Endothelial cell of umbilical vein (primary cell): Measurements from ENCODE around the gene SUPT4H1. TPM values are rescaled to one million over a fixed set of nuclear protein-coding genes. Genes with fewer than 3 reads are reported as not detected.

ENCODE experiments used
- BruUV-seq: library from RNA; stranded (reverse); fragments of 400-500 nt; replicated peaks from 2 replicates; lab custom pipeline; 2021; lab: Mats Ljungman, UMichigan
- CTCF ChIA-PET: fragments of 300-600, 350-600 bp; sonication (Branson Sonifier 250); formaldehyde crosslinking; loops from one replicate; lab custom pipeline; 2021; ENCODE audit warnings: antibody characterized with exemption, inconsistent platforms; lab: Charles Lee
- POLR2A ChIA-PET: fragments of 300-600, 350-600 bp; sonication (Branson Sonifier 250); formaldehyde crosslinking; loops from one replicate; lab custom pipeline; 2021; ENCODE audit warnings: antibody characterized with exemption, inconsistent platforms; lab: Charles Lee
- DNase-seq: peaks from one replicate; pipeline ENCODE4 v3.0.0-alpha.2; 2011; ENCODE audit warnings: low read depth, low spot score
- FAIRE-seq: peaks from 2 replicates; lab custom pipeline; 2011; peaks lifted over from hg19 to GRCh38; lab: Jason Lieb, UNC
- H2AFZ ChIP-seq: 2 replicates; pipeline ENCODE4 v1.6.0; 2012; ENCODE audit warnings: low read depth, low read length, control low read depth, inconsistent platforms
- H3K27ac ChIP-seq: 2 replicates; pipeline ENCODE4 v1.5.1; 2011; ENCODE audit warnings: low read depth, mild to moderate bottlenecking, control low read depth, low read length, moderate library complexity; ENCODE audit not compliant: insufficient read depth
- H3K27me3 ChIP-seq, 2 experiments: 2 replicates each; pipeline versions ENCODE4 v1.6.0 to v1.6.1; 2011; ENCODE audit warnings: low read length in 2 of 2, mixed read lengths in 1 of 2; ENCODE audit not compliant: control insufficient read depth in 2 of 2, insufficient read depth in 2 of 2
- H3K36me3 ChIP-seq, 2 experiments: 2 replicates in 1 of 2; 3 replicates in 1 of 2; pipeline ENCODE4 v1.5.1; 2011; ENCODE audit warnings: low read length in 2 of 2, mild to moderate bottlenecking in 1 of 2, moderate library complexity in 1 of 2; ENCODE audit not compliant: control insufficient read depth in 2 of 2, insufficient read depth in 2 of 2; ENCODE audit errors: extremely low read depth in 1 of 2
- H3K4me1 ChIP-seq: 3 replicates; pipeline ENCODE4 v1.5.1; 2011; ENCODE audit warnings: mild to moderate bottlenecking, low read length; ENCODE audit not compliant: control insufficient read depth, insufficient read depth; ENCODE audit errors: extremely low read depth
- H3K4me2 ChIP-seq: 2 replicates; pipeline ENCODE4 v1.6.1; 2011; ENCODE audit warnings: low read length, control low read depth, mixed read lengths; ENCODE audit not compliant: insufficient read depth
- H3K4me3 ChIP-seq, 3 experiments: fragments of 200-600 bp in 1 of 3; sonication (generic), shearing (Covaris generic) in 1 of 3; replicated peaks in 1 of 3; 2 replicates each; pipeline ENCODE4 v1.5.1; 2011 to 2016; ENCODE audit warnings: control low read depth in 3 of 3, low read length in 3 of 3, mild to moderate bottlenecking in 2 of 3, inconsistent platforms in 1 of 3, low read depth in 1 of 3, moderate library complexity in 1 of 3; ENCODE audit not compliant: insufficient read depth in 1 of 3
- H3K79me2 ChIP-seq: 2 replicates; pipeline ENCODE4 v1.6.0; 2012; ENCODE audit warnings: low read length, inconsistent platforms; ENCODE audit not compliant: control insufficient read depth, insufficient read depth
- H3K9ac ChIP-seq: replicated peaks from 2 replicates; pipeline ENCODE3; 2011; ENCODE audit warnings: low read length, control low read depth; ENCODE audit not compliant: insufficient read depth; ENCODE audit errors: extremely low read depth
- H3K9me1 ChIP-seq: replicated peaks from 3 replicates; pipeline ENCODE4 v1.6.0; 2011; ENCODE audit warnings: mild to moderate bottlenecking, low read length; ENCODE audit not compliant: control insufficient read depth, insufficient read depth; ENCODE audit errors: extremely low read depth
- H3K9me3 ChIP-seq: replicated peaks from 2 replicates; pipeline ENCODE4 v1.5.1; 2012; ENCODE audit warnings: low read length, inconsistent platforms; ENCODE audit not compliant: control insufficient read depth, insufficient read depth
- H4K20me1 ChIP-seq: replicated peaks from 2 replicates; pipeline ENCODE3; 2011; ENCODE audit warnings: mild to moderate bottlenecking, low read length; ENCODE audit not compliant: control insufficient read depth, insufficient read depth; ENCODE audit errors: extremely low read depth
- EZH2 ChIP-seq: IDR thresholded peaks from 2 replicates; pipeline ENCODE4 v1.6.1; 2012; ENCODE audit warnings: borderline replicate concordance, low read depth, mild to moderate bottlenecking, moderate library complexity, low read length, inconsistent platforms; ENCODE audit not compliant: severe bottlenecking
- FOS ChIP-seq: IDR thresholded peaks from 2 replicates; pipeline ENCODE4 v1.6.1; 2011; ENCODE audit warnings: mild to moderate bottlenecking, low read length, moderate library complexity, borderline replicate concordance; ENCODE audit not compliant: insufficient read depth
- GATA2 ChIP-seq: IDR thresholded peaks from 2 replicates; pipeline ENCODE4 v1.7.0; 2011; ENCODE audit warnings: low read depth, mild to moderate bottlenecking, moderate library complexity, mixed read lengths, low read length; ENCODE audit not compliant: insufficient read length, insufficient read depth
- JUN ChIP-seq: IDR thresholded peaks from 2 replicates; pipeline ENCODE4 v1.6.1; 2011; ENCODE audit warnings: borderline replicate concordance, low read depth; ENCODE audit not compliant: insufficient read length, insufficient read depth
- MYC ChIP-seq: IDR thresholded peaks from one replicate; pipeline ENCODE4 v1.6.1; 2011; ENCODE audit warnings: mild to moderate bottlenecking, low read depth, low read length
- POLR2A ChIP-seq: IDR thresholded peaks from 2 replicates; pipeline ENCODE4 v1.6.1; 2012; ENCODE audit warnings: low read depth, mild to moderate bottlenecking, control low read depth, low read length
- POLR2AphosphoS5 ChIP-seq: IDR thresholded peaks from 2 replicates; pipeline ENCODE4 v1.6.1; 2012; ENCODE audit warnings: low read depth, mild to moderate bottlenecking, control low read depth, low read length, moderate library complexity; ENCODE audit not compliant: insufficient read depth
- dilution Hi-C: fragments of 300-500 bp; cut with MboI; formaldehyde crosslinking; loops from one replicate; pipeline ENCODE4 v1.15.0; 2019; ENCODE audit warnings: low sequenced_read_pairs; ENCODE audit not compliant: extremely low pct_ligation_motif_present
- intact Hi-C: fragments of 100-400 bp; cut with micrococcal nuclease; formaldehyde crosslinking; loops from one replicate; pipeline ENCODE4 v1.10.0; 2022
- polyA plus RNA-seq, 4 experiments: library from polyadenylated mRNA; depleted of rRNA in 3 of 4; stranded (reverse) in 3 of 4; unstranded in 1 of 4; fragments of >200 nt; gene quantifications; 2 replicates each; pipeline versions ENCODE4 v1.2.1 to v1.2.3, GENCODE V29; 2011 to 2012; ENCODE audit warnings: missing spikeins in 1 of 4
- total RNA-seq: library from RNA; stranded (reverse); gene quantifications from 2 replicates; pipeline ENCODE4 v1.2.3, GENCODE V29; 2021
- TF ChIP-seq, protein P1 (sequence below): IDR thresholded peaks from 2 replicates; pipeline ENCODE4 v1.6.1; 2011; ENCODE audit not compliant: insufficient read depth, insufficient read length
- TF ChIP-seq, protein P2 (sequence below), 2 donors: IDR thresholded peaks; 1 replicate in 1 of 2; 2 replicates in 1 of 2; pipeline ENCODE4 v1.5.1; 2011; ENCODE audit warnings: low read length in 2 of 2, mild to moderate bottlenecking in 2 of 2, moderate library complexity in 2 of 2, control low read depth in 1 of 2, inconsistent platforms in 1 of 2, low read depth in 1 of 2; ENCODE audit not compliant: insufficient read depth in 1 of 2; ENCODE audit errors: extremely low read depth in 1 of 2

The SUPT4H1 gene
- total and polyA plus RNA-seq, 2 donors (not counting 3 experiments of a cell fraction or from before 2014, with no cell fraction given): 77.5 to 154 TPM

DNA sequence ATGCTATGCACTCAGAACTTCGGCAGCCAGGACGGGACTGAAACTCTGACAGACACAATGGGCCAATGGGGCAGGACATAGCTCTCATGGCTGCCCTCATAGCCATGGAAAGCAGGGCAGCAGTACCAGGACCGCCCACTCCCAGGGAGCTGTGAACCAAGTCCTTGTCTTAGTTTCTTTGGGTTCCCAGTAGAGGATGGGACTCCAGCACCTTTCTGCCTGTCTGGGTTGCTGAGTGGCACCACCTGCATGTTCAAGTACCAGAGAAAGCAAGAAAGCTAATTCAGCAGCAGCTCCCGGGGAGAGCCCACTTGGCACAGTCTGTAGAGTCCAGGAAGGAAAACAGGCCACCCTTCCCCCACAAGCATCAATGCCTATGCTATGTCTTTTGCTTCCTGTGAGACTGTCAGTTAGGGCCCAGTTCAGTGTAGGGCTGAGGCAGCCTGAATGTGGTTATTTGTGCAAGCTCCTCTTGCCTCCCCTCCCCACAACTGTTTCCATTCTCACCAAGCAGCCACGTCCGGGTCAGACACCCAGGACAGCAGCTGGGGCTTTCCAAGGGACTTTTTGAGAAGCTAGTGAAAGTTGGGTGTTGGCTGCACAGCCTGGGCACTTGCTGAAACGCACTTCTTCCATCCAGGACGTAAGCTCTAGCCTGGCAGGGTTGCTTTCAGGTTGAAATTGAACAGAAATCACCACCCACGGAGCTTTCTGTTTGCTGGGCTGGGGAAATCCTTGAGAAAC, 7.8 kb downstream of the SUPT4H1 start:
- Histone ChIP-seq H3K27ac (no peak overlapping the region), H3K27me3 (no peaks in the 10 kb centered on the region), H4K20me1 (no peaks in the 10 kb centered on the region), H3K36me3 (peaks cover 17 to 34% of the 10 kb centered on the region in 2 experiments), H3K9me3 (no peaks in the 10 kb centered on the region), H3K4me1 (peaks cover 2% of the 10 kb centered on the region), H3K9ac (no peak overlapping the region), H2AFZ (no peak overlapping the region), H3K9me1 (no peaks in the 10 kb centered on the region), H3K4me2 (no peak overlapping the region), H3K4me3 (no peak overlapping the region), H3K79me2 (no peaks in the 10 kb centered on the region)
- TF ChIP-seq, protein P1, sequence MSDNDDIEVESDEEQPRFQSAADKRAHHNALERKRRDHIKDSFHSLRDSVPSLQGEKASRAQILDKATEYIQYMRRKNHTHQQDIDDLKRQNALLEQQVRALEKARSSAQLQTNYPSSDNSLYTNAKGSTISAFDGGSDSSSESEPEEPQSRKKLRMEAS: no peak
- TF ChIP-seq MYC (no peak), POLR2AphosphoS5 (no peak), FOS (no peak), JUN (no peak), POLR2A (no peak), EZH2 (no peak), GATA2 (no peak)
- TF ChIP-seq, protein P2, sequence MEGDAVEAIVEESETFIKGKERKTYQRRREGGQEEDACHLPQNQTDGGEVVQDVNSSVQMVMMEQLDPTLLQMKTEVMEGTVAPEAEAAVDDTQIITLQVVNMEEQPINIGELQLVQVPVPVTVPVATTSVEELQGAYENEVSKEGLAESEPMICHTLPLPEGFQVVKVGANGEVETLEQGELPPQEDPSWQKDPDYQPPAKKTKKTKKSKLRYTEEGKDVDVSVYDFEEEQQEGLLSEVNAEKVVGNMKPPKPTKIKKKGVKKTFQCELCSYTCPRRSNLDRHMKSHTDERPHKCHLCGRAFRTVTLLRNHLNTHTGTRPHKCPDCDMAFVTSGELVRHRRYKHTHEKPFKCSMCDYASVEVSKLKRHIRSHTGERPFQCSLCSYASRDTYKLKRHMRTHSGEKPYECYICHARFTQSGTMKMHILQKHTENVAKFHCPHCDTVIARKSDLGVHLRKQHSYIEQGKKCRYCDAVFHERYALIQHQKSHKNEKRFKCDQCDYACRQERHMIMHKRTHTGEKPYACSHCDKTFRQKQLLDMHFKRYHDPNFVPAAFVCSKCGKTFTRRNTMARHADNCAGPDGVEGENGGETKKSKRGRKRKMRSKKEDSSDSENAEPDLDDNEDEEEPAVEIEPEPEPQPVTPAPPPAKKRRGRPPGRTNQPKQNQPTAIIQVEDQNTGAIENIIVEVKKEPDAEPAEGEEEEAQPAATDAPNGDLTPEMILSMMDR (IDR thresholded peaks at IDR 0.05; ENCODE audit: extremely low read depth in 1 of 2, insufficient read depth in 1 of 2, low read depth in 1 of 2, low read length in 2 of 2): no peak
- intact Hi-C loops (no loop called here), dilution Hi-C loops (no loop called here)
- peak; percentile 5 for DNase-seq
- POLR2A ChIA-PET: interaction anchor here (1.3 kb wide), 1 partner anchor 8 kb away, joined by 4 read pairs; the partner anchor contains the start of gene SUPT4H1
- CTCF ChIA-PET: interaction anchor here (2.4 kb wide), 1 partner anchor 27 kb away, joined by 8 read pairs; no protein-coding TSS in a partner anchor
- no peak for FAIRE-seq
- no TSS peak for BruUV-seq
